HG03342 (cell line): ENCODE results near the gene OR5D14.

Source experiments
- ATAC-seq: cut with Tn5 transposase; IDR thresholded peaks from one replicate; pipeline ENCODE4 v1.9.1; 2021; ENCODE audit warnings: mild to moderate bottlenecking, moderate library complexity; ENCODE audit not compliant: unreplicated experiment

OR5D14 gene

DNA sequence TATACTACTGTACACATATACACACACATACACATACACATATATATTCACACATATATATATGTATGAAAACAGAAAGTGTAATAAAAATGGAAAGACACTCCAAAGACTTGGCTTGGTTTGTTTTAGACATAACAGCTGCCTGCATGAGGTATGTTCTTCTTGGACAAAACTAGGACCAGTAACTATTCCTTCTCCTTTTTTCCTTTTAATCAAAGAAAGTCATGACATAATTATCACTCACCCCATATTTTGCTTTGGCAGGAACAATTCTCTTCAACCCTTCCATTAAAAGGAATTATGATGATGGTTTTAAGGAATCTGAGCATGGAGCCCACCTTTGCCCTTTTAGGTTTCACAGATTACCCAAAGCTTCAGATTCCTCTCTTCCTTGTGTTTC, at the start of gene OR5D14:
TSS of gene OR5D14 (plus strand) at position 301 of the 400 bp plus-strand sequence. CDS start at position 301, 0 bp downstream.
- ATAC-seq, result no peak

DNA sequence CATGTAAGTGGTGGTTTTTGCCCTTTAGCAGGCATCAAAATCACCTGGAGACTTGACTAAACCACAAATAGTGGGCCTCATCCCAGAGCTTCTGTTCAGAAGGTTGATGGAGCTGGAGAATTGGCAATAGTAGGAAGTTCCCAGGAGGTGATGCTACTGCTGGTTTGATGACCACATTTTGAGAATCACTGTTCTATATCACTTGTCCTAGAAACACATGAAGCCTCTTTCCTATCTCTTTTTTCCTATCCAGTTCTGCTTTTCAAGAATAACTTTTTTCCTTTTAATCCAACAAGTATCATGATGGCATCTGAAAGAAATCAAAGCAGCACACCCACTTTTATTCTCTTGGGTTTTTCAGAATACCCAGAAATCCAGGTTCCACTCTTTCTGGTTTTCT, 22.2 kb upstream of the OR5D14 start, which contains the start of gene OR5D13:
TSS of gene OR5D13 (plus strand) at position 301 of the 400 bp plus-strand sequence. CDS start at position 301, 0 bp downstream.
- ATAC-seq, result no peak

DNA sequence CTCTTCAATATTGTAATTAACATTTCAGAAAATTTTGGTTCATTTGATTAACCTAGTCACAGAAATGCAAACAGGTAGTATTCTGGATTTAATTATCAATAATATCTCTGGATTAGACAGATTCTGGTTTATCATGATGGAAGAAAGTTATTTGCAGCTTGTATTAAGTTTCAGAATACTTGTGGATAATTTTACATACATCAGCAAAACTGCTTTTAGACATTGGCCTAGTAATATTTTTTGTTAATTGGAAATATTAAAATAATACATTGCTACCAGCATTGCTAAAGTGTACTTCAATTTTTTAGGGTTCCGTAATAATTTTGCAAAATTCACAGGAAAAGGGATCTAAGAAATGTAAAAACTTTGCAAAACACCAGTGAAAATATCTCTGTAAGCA, 3.8 kb upstream of the OR5D14 start:
- no peak for ATAC-seq

DNA sequence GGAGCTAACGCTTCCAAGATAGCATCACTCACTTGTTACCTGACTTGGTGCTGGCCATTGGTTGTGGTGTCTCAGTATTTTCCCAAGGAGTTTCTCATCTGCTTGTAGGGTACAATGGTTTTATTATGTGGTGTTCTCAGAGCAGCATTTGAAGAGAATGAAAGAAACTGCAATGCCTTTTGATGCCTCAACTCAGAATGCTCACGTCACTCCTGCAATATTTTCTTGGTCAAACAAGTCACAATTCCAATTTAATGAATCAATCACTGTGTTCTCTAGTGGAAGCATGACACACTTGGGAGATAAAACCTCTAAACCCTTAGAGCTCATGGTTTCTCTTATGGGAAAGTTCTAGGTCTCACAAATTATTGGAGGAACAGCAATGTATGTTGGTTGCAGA, 2.0 kb upstream of the OR5D14 start:
- no peak for ATAC-seq

DNA sequence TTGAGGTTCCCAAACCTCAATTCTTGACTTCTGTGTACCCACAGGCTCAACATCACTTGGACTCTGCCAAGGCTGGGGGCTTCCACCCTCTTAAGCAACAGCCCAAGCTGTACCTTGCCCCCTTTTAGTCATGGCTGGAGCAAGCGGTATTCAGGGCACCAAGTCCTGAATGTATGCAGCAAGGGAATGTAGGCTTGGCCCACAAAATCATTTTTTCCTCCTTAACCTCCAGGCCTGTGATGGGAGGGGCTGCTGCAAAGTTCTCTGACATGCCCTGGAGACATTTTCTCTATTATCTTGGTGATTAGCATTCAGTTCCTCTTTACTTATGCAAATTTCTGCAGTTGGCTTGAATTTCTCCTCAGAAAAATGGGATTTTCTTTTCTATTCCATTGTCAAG, 10.9 kb downstream of the OR5D14 start:
- ATAC-seq, result no peak

DNA sequence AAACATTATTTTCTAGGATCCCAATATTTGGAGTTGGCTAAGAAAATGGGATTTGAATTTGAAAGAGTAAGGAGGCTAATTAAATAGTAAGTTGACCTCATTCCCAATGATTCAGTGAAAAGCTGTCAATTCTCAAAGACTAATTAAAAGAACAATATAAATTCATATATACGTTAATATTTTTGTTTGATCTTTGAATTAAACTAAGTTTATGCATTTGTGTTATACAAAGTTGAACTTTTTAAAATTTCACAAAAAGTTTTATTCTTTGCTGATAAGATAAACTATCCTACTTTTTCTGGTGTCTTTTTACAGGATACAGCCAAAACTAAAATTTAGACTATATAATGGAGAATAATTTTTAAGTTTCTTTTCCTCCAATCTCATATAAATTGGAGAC, 15.7 kb downstream of the OR5D14 start, which contains the start of gene OR5L1:
TSS of gene OR5L1 (plus strand) at position 301 of the 400 bp plus-strand sequence. CDS start 100 bp downstream, outside the sequence.
- no peak for ATAC-seq

DNA sequence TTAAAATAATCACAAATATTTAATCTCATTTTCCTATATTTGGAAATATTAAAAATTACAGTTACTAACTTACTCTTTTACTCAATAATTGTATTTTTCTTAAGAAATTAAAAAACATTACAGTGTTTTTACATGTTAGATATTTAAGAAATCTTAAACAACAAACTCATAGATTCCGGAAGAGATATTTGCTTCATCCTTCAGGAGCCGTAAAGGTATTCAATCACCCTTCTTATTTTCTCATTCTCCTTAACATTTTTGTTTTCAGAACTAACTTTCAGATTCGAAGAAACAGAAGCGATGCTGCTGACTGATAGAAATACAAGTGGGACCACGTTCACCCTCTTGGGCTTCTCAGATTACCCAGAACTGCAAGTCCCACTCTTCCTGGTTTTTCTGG, 24.0 kb downstream of the OR5D14 start, which contains the start of gene OR5D18:
TSS of gene OR5D18 (plus strand) at position 301 of the 400 bp plus-strand sequence. CDS start at position 301, 0 bp downstream.
- ATAC-seq, result no peak

DNA sequence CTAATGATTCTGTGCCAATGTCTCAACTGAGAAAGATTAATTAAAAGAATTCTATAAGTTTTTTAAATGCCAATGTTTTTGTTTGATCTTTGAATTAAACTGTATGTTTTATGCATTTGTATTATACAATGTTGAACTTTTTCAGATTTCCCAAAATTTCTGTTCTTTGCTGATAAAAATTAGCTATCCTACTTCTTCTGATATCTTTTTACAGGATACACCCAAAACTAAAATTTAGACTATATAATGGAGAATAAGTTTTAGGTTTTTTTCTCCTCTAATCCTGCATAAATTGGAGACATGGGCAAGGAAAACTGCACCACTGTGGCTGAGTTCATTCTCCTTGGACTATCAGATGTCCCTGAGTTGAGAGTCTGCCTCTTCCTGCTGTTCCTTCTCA, 31.6 kb downstream of the OR5D14 start, which contains the start of gene OR5L2:
TSS of gene OR5L2 (plus strand) at position 301 of the 400 bp plus-strand sequence. CDS start at position 301, 0 bp downstream.
- no peak for ATAC-seq

DNA sequence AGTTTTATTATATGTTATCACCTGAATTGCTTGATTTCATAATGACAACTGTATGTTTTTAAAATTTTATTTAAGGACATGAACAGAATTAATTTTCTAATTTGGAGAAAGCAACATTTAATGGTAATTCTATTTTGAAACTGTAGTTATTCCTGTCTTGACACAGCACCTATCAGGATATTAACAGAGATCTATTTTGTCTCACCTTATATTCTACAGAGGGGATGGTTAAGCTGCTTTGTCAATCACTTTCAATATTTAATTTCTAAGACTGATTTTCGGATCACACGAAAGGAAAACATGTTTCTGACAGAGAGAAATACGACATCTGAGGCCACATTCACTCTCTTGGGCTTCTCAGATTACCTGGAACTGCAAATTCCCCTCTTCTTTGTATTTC, 43.1 kb downstream of the OR5D14 start, which contains the start of gene OR5D16:
TSS of gene OR5D16 (plus strand) at position 301 of the 400 bp plus-strand sequence. CDS start at position 301, 0 bp downstream.
- ATAC-seq, result no peak
